ENCODE results near the gene DNAJB8.

Gene DNAJB8

GRCh38 chr3:128466840-128467541, at the start of gene DNAJB8:
DNAJB8 (minus strand) TSS chr3:128466890; CDS start chr3:128463245, 3,645 bp downstream.
- no peak for DNase-seq (ENCODE audit: low read depth, low spot score)

- no peak for DNase-seq (ENCODE audit: low read depth, low spot score)
Measured at GRCh38 chr3:128515967-128516366, 49.3 kb upstream of the DNAJB8 start.

GRCh38 chr3:128508852-128509251, 42.2 kb upstream of the DNAJB8 start:
- DNase-seq (ENCODE audit: low read depth, low spot score) = no peak

- DNase-seq (ENCODE audit: low read depth, low spot score) = no peak
Measured at GRCh38 chr3:128506754-128507153, 40.1 kb upstream of the DNAJB8 start.

GRCh38 chr3:128505771-128506170, 39.1 kb upstream of the DNAJB8 start:
- DNase-seq (ENCODE audit: low read depth, low spot score) = no peak

- no peak for DNase-seq (ENCODE audit: low read depth, low spot score)
Measured at GRCh38 chr3:128504963-128505730, 38.5 kb upstream of the DNAJB8 start.

- no peak for DNase-seq (ENCODE audit: low read depth, low spot score)
Measured at GRCh38 chr3:128504533-128504915, 37.8 kb upstream of the DNAJB8 start.

- DNase-seq (ENCODE audit: low read depth, low spot score) = no peak
Measured at GRCh38 chr3:128503751-128504532, 37.3 kb upstream of the DNAJB8 start.

- DNase-seq (ENCODE audit: low read depth, low spot score) = no peak
Measured at GRCh38 chr3:128503164-128503651, 36.5 kb upstream of the DNAJB8 start.

GRCh38 chr3:128502712-128503111, 36.0 kb upstream of the DNAJB8 start:
- no peak for DNase-seq (ENCODE audit: low read depth, low spot score)

GRCh38 chr3:128501431-128501830, 34.7 kb upstream of the DNAJB8 start:
- DNase-seq (ENCODE audit: low read depth, low spot score) = no peak

- DNase-seq (ENCODE audit: low read depth, low spot score) = no peak
Measured at GRCh38 chr3:128500556-128500955, 33.9 kb upstream of the DNAJB8 start.

- DNase-seq (ENCODE audit: low read depth, low spot score) = no peak
Measured at GRCh38 chr3:128499724-128500275, 33.1 kb upstream of the DNAJB8 start.

GRCh38 chr3:128498901-128499530, 32.3 kb upstream of the DNAJB8 start:
- DNase-seq (ENCODE audit: low read depth, low spot score) = no peak

GRCh38 chr3:128498127-128498626, 31.5 kb upstream of the DNAJB8 start:
- DNase-seq (ENCODE audit: low read depth, low spot score) = no peak

GRCh38 chr3:128497305-128498126, 30.8 kb upstream of the DNAJB8 start:
- peak; percentile 35 for DNase-seq (ENCODE audit: low read depth, low spot score)

GRCh38 chr3:128496602-128497304, 30.1 kb upstream of the DNAJB8 start:
- no peak for DNase-seq (ENCODE audit: low read depth, low spot score)

- no peak for DNase-seq (ENCODE audit: low read depth, low spot score)
Measured at GRCh38 chr3:128496019-128496601, 29.4 kb upstream of the DNAJB8 start.

- no peak for DNase-seq (ENCODE audit: low read depth, low spot score)
Measured at GRCh38 chr3:128495435-128495970, 28.8 kb upstream of the DNAJB8 start.
